ENCODE results near the gene RNF166. TPM values are rescaled to one million over a fixed set of nuclear protein-coding genes. Genes with fewer than 3 reads are reported as not detected.

RNF166 gene
- total RNA-seq, 1 experiment from 2014 or later: 16.5 TPM

DNA sequence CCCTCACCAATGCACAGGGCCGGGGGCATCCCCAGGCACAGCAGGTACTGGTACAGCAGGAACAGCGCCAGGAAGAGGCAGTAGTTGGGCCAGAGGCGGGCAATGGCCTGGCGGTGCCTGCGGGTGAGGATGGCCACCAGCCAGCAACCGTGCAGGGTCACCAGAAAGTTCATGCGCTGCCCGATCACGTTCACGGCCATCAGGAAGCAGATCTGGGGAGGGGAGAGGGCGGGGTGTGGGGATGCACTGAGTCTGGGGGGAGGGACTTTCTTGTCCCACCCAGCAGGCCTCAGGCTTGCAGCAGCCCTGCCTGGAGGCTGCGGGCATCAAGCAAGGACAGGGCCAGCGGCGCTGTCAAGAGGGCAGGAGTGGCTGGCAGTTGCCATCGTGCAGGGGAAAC is 25.5 kb upstream of the RNF166 start:
- Histone ChIP-seq H3K36me3 (peaks cover 5% of the 10 kb centered on the region), H3K27me3 (no peaks in the 10 kb centered on the region), H3K9me3 (no peaks in the 10 kb centered on the region), H3K4me3 (no peak overlapping the region)
- DNase-seq: peak; percentile 22

DNA sequence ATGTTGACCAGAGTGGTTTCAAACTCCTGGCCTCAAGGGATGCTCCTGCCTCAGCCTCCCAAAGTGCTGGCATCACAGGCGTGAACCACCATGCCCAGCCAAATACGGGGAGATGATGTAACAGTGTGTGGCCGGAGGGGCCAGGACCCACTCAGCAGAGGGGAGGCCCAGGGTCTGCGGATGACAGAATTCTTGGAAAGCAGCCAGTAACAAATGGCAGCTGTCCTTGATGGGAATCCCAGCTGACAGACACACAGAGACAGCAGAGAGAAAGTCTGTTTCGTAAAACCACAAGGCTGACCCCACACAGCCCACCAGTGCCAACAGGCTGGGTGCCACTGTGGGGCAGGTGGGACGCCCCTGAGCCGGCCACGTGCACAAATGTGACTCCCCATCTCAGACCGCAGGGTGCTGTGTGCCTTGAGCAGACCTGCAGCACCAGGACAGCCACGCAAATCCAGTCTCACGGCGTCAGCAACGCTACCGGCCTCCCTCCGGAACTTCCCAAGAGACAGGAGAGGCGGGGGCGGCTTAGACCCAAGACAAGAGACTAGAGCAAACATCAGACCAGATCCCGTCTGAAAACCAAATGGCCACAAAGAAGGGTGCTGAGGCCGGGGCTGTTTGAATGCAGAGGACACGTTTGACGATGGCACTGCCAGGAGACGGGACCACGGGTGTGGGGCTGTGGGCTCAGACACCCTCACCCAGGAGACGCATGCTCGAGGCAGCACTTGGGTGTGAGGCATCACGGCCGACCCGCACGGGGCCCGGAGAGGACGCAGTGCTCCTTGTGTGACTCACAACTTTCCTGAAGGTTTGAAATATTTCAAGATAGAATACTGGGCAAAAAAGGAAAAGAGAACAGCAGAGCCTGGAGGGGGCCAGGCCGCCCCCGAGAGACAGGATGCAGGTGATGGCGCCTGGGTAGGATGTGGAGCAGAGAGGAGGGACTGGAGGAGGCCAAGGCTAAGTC is 24.7 kb upstream of the RNF166 start:
- Histone ChIP-seq H3K27me3 (no peaks in the 10 kb centered on the region), H3K9me3 (no peaks in the 10 kb centered on the region)
- DNase-seq: no peak

DNA sequence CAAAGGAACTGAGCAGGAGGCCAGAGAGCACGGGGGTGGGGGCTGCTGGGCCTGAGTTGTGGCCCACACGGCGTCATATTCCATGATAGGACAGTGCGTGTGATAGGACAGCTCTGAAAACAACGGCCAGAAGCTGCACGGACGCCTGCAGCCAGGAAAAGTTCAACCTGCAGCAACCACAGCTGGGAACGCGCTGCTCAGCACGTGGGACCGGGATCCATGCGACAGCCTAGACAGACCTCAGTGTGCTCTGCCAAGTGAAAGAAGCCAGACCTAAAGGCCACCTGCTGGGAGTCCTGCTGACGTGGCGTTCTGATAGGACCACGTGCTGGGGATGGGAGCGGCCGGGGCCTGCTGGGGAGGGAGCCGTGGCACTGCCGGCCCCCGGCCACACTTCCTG is 21.7 kb upstream of the RNF166 start:
- no peaks in the 10 kb centered on the region for H3K27me3 ChIP-seq
- no peaks in the 10 kb centered on the region for H3K9me3 ChIP-seq
- H3K36me3 ChIP-seq: peaks cover 5% of the 10 kb centered on the region
- no peak for DNase-seq
- no peak overlapping the region for H3K4me3 ChIP-seq

More for the DNA sequence above, 24.7 kb upstream of the RNF166 start:
- no peak overlapping the region for H3K4me3 ChIP-seq
- peaks cover 5% of the 10 kb centered on the region for H3K36me3 ChIP-seq

DNA sequence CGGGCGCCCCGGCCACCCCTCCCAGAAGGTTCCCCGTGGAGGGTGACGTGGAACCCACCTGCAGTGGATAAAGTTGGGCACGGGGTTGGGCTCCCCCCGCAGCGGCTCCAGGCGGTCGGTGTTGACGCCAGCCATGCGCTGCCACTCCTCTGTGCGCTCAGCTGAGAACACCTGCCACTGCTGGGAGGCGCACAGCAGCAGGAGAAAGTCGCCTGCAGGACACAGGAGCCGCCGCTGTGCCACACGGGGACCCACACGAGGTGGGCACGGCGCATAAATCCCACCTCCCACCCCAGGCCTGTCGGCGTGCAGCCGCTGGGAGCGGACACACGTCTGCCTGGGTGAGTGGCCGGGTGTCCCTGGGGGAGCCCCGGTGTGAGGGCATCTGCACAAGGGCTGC is 20.8 kb upstream of the RNF166 start:
- peaks cover 5% of the 10 kb centered on the region for H3K36me3 ChIP-seq
- H3K9me3 ChIP-seq: no peaks in the 10 kb centered on the region
- H3K27me3 ChIP-seq: no peaks in the 10 kb centered on the region
- no peak overlapping the region for H3K4me3 ChIP-seq
- DNase-seq: no peak

DNA sequence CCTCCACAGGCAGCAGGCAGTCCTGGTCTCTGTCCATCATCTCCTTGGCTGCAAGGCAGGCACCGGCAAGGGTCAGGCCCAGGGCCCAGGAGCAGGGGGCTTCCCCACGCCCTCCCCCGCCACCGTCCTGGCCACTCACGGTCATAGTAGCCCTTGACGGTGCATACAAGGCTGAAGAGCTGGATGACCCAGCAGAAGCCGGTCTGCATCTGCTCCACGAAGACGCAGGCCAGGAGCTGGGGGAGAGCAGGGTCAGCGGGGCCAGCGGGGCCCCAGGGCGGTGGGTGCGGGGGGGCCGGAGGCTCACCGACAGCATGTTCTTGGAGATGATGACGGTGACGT is 20.2 kb upstream of the RNF166 start:
- Histone ChIP-seq H3K4me3 (no peak overlapping the region), H3K27me3 (no peaks in the 10 kb centered on the region), H3K36me3 (peaks cover 5% of the 10 kb centered on the region), H3K9me3 (no peaks in the 10 kb centered on the region)
- DNase-seq: no peak

DNA sequence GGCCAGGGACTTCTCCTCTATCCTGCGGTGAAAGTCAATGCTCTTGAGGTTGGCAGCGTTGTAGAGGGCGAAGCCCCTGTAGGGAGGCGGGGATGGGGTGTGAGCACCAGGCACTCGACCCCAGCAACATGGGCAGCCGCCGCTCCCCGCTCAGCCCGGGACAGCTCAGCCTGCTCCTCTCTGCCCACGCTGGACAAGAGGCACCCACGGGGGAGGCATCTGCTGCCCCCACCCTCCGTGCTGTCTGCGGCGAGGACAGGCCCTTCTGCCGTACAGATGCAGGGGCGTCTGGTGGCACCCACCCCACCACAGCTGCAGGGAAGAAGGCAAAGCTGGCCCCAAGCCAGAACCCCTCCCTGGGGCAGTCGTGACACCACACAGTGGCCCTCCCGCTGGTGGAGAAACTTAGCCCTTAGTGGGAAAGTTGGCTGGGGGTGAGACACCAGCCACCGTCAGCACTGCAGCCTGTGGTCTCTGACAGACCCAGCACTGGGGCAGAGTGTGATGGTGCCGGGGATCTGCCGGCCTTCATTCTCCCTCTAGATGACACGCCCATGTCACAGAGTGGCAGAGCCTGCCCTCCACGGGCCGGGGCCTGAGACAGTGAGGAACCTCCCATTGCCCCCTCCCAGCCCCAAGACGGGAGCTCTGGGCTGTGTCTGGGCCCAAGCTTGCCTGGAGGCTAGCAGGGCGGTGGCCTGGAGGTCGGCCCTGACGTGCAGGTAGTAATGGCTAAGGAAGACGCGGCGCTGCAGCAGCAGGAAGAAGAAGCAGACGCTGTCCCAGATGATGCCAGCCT is 19.6 kb upstream of the RNF166 start:
- Histone ChIP-seq H3K27me3 (no peaks in the 10 kb centered on the region), H3K4me3 (no peak overlapping the region), H3K9me3 (no peaks in the 10 kb centered on the region), H3K36me3 (peaks cover 3% of the 10 kb centered on the region; the same call in 1 of the 2 replicates)
- DNase-seq: no peak

DNA sequence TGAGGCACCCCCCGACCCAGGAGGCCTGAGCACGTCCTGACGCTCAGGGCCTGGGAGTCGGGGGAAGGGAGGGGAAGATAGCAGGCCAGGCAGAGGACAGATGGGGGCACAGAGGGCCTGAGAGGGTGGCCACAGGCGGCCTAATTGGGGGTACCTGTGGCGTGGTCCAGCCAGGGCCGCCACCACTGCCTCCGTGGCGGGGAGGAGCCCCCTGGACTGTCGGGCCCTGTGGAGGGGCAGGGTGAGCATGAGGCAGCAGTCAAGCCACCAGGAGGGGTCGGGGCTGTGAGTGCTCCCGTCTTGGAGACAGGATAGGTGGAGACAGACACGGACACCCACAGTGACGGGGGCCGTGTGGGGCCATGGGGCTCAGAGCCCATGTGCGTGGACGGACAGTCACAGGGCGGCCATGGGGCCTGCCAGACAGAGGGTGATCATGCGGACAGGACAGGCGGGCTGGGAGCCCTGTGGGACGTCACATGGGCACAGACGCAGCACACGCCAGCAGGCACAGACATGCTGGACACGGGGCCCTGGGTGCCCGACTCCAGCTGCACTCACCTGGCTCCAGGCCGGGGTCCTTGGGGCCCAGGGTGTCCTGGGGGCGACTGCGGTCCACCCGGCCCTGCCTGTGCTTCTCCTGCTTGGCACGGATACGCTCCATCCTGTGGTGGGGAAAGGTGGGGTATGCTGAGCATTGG is 18.8 kb upstream of the RNF166 start:
- no peak overlapping the region for H3K4me3 ChIP-seq
- peaks cover 3% of the 10 kb centered on the region for H3K36me3 ChIP-seq
- no peaks in the 10 kb centered on the region for H3K27me3 ChIP-seq
- DNase-seq: no peak
- no peaks in the 10 kb centered on the region for H3K9me3 ChIP-seq

DNA sequence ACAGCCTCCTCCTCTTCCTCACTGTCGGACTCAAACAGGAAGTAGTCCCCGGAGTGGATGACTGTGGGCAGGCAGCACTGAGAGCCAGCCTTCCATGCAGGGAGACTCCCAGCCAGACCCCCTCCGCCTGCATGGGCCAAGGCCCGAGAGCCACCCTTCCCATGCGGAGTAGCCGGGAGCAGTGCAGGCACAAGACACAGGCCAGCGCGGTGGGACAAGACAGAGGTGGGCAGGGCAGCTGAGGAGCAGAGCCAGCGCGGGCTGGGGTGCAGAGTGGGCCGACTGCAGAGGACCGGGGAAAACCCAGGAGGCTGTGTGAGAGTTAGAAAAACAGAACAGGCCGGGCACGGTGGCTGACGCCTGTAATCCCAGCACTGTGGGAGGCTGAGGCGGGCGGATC is 17.7 kb upstream of the RNF166 start:
- H3K36me3 ChIP-seq: peaks cover 3% of the 10 kb centered on the region
- H3K27me3 ChIP-seq: no peaks in the 10 kb centered on the region

DNA sequence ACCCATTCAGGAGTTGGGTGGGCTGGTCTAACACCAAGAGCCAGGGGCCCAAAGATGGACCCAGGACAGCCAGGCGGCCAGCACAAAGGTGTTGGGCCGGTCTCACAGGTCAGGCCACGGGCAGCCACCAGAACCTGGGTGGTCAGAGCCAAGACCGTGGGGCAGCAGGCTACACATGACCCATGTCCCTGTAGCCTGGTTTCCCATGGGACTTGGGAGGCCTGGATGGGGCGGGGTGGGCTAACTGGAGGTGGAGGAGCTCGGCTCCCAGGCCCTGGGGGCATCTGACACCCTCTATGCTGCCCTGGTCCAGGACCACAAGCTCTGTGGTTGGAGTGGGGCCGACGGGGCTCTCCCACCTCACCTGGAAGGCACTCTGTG is 17.3 kb upstream of the RNF166 start:
- H3K4me3 ChIP-seq: no peak overlapping the region
- H3K27me3 ChIP-seq: no peaks in the 10 kb centered on the region
- no peak for DNase-seq
- peaks cover 3% of the 10 kb centered on the region for H3K36me3 ChIP-seq
- H3K9me3 ChIP-seq: no peaks in the 10 kb centered on the region

More for the DNA sequence above, 17.7 kb upstream of the RNF166 start:
- no peaks in the 10 kb centered on the region for H3K9me3 ChIP-seq
- no peak for DNase-seq
- no peak overlapping the region for H3K4me3 ChIP-seq

DNA sequence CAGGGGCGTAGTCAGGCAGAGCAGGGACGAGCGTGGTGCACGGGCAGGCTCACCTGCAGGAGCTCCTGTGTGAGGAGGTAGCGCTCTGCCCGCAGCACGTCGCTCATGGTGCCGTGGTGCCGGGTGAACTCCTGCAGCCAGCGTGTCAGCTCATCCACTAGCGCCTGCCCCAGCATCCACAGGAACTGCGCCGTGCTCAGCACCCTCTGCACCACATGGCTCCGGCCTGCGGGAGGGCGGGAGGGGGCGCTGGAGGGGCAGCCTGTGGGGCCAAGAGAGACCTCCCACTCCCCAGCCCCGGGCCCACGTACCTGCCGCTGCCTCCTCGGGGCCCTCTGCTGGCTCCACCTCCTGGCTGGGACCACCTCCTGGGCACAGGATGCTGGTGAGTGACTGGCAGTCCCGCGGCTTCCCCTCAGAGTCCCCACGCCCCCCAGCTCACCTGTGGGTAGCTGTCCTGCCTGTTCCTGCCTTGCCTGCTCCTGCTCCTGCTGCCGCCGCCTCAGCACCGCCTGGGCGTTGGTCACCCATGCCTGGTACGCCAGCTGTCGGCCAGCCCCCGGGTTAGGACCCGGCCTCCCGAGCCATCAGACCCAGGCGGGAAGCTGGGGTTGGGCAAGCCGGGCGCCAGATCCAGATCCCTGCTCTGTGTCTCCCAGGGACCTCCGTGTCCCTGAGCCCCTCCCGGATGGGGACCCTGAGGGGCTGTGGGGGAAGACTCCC is 16.7 kb upstream of the RNF166 start:
- Histone ChIP-seq H3K4me3 (no peak overlapping the region), H3K27me3 (no peaks in the 10 kb centered on the region), H3K36me3 (peaks cover 3% of the 10 kb centered on the region), H3K9me3 (no peaks in the 10 kb centered on the region)
- DNase-seq: no peak

DNA sequence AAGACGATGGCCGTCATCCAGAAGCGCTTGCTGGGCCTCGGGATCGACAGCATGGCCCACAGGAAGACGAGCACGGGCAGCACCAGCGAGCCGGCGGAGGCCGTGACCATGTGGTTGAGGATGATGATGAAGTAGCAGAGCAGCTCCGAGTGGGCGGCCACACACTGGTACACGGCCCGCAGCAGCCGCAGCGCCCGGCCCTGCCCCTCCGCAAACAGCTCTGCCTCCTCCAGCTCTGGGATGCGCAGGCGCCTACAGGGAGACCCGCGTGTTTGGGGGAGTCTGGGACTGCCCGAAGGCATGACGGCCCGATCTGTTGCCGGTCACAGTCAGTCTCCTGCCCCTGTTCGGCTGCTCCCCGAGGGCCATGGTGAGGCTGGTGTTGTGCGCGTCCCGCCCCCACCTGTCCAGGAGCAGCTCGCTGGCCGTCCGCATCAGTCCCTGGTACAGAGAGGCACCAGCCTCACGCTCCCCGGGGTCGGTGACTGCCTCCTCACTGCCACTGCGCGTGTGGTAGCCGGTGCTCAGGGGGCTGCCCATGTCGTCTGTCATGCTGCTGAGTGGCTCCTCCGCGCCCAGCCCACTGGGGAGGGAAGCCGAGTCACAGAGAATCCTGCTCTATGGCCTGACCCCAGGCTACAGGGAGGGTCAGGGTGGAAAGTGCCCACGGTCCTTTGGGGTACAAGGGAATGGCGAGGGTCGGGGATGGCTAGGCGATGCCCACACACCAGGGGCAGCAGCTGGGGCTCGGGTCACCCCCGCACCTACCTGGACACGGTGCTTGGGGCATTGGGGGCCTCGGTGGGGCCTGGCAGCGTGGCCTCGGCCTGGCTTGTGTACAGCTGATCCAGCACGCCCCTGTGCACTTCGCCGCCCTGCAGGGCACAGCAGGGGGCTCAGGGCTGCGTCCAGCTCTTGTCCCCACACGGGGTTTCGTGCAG is 15.9 kb upstream of the RNF166 start:
- Histone ChIP-seq H3K9me3 (no peaks in the 10 kb centered on the region), H3K4me3 (no peak overlapping the region), H3K27me3 (no peaks in the 10 kb centered on the region), H3K36me3 (peaks cover 3% of the 10 kb centered on the region)
- no peak for DNase-seq

DNA sequence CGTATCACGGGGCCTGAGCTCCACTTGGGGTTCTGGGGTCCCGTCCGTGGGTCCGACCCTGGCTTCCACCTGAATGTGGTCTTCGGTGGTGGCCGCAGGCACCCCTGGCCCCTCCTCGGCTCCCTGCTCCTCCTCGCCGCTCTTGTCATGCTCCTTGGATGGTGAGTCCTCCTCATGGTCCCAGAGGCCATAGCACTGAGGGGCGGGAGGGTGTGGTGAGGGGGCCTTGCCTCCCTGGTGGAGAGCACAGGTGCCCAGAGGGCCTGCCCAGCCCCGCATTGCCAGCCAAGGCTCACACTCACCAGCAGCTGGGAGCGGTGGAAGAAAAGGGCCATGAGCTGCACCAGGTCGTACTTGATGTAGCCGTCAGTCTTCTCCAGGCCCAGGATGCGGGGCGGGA is 15.0 kb upstream of the RNF166 start:
- Histone ChIP-seq H3K27me3 (no peaks in the 10 kb centered on the region), H3K9me3 (no peaks in the 10 kb centered on the region), H3K36me3 (no peaks in the 10 kb centered on the region; the same call in none of the 2 replicates), H3K4me3 (no peak overlapping the region)
- DNase-seq: no peak

DNA sequence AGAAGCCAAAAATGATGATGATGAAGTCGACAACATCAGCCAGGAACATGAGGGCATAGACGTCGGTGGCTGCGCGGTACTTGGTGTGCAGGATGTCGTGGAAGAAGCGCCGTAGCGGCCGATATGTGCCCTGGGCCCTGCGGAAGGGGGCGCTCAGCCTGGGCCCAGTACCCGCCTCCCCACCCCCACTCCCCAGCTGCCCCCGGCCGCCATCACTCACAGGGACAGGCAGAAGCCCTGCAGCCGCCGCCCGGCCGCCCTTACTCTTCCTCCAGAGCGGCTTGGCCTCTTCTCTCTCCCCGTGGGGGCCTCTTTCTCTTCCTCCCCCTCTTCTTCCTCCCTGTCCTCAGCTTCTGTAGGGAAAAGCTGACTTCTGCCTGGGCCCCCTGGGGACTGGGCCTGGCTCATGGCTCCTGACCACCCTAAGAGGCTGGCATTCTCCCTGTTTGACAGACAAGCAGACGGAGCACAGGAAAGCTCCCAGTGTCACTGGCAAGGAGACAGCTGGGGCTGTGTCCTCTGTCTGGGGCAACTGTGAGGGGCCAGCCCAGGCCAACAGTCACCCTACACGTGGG is 14.3 kb upstream of the RNF166 start:
- peaks cover 5% of the 10 kb centered on the region for H3K36me3 ChIP-seq
- H3K27me3 ChIP-seq: no peaks in the 10 kb centered on the region
- no peak overlapping the region for H3K4me3 ChIP-seq
- no peak for DNase-seq
- H3K9me3 ChIP-seq: no peaks in the 10 kb centered on the region

DNA sequence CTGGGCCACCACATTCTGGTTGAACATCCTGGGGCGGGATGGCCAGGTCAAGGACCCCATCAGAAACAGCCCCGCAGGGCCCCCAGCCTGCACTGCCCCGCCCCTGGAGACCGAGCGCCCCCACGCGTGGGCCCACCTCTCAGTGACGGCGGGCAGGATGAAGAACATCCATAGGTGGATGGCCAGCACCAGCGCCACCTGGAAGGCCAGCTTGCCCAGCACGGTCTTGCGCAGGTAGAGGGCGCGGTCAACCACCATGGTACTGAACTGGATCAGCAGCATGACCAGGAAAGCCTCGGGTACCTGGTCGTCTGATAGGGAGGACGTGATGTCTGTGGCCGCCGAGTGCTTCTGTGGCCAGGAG is 13.7 kb upstream of the RNF166 start:
- Histone ChIP-seq H3K36me3 (peaks cover 6% of the 10 kb centered on the region), H3K4me3 (no peak overlapping the region), H3K9me3 (no peaks in the 10 kb centered on the region), H3K27me3 (no peaks in the 10 kb centered on the region)
- DNase-seq: no peak

DNA sequence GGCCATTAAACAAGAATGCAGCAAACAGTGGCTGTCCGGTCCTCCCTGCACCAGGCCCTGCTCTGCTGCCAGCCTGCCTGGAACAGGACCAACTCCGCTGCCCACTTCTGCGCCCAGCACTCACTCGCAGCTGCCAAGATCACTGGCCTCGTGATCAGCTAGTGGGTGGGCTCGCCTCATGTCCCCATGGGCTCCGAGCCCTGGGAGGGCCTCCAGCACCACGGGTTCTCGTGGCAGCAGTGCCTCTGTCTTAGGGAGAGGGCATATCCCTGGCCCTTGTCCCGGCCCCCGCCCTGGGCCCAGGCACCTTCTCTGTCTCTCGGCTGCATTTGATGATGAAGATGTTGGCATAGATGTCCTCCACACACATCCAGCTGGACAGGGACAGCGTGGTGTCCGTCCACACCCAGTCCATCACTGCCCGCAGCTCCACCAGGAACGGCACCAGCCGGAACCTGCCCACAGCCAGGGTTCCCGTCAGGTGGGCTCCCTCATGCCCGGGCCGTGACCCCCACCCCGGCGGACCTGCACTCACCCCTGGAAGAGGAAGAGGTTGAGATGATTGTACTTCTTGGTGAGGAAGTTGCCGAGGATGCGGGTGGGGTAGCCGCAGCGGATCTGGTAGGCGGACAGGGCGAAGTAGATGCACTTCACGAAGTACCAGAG is 13.2 kb upstream of the RNF166 start:
- no peak for DNase-seq
- Histone ChIP-seq H3K36me3 (peaks cover 11% of the 10 kb centered on the region), H3K27me3 (no peaks in the 10 kb centered on the region)

More for the DNA sequence above, 13.2 kb upstream of the RNF166 start:
- Histone ChIP-seq H3K9me3 (no peaks in the 10 kb centered on the region), H3K4me3 (no peak overlapping the region)

Data from MG63 (cell line).